Neural progenitor cell (in vitro differentiated cells): ENCODE results near the gene CHRNE. TPM values are rescaled to one million over a fixed set of nuclear protein-coding genes. Genes with fewer than 3 reads are reported as not detected.

Experiments used
- DNase-seq: peaks from one replicate; pipeline ENCODE4 v3.0.0-alpha.2; 2016; ENCODE audit warnings: low spot score
- H2AFZ ChIP-seq: fragments of 200-600 bp; sonication (generic); replicated peaks from 2 replicates; pipeline ENCODE4 v1.6.1; 2016; ENCODE audit warnings: antibody characterized with exemption
- H3F3A ChIP-seq: fragments of 200-600 bp; sonication (generic); 2 replicates; pipeline ENCODE4 v1.6.1; 2016; ENCODE audit warnings: antibody characterized with exemption, low read depth
- H3K27ac ChIP-seq: fragments of 200-600 bp; sonication (generic); 2 replicates; pipeline ENCODE4 v1.5.1; 2016; ENCODE audit warnings: mild to moderate bottlenecking
- H3K27me3 ChIP-seq: fragments of 200-600 bp; sonication (generic); 2 replicates; pipeline ENCODE4 v1.6.1; 2016; ENCODE audit warnings: mild to moderate bottlenecking, moderate library complexity
- H3K36me3 ChIP-seq: fragments of 200-600 bp; sonication (generic); 2 replicates; pipeline ENCODE4 v1.5.1; 2016
- H3K4me1 ChIP-seq: fragments of 200-600 bp; sonication (generic); 2 replicates; pipeline ENCODE4 v1.6.1; 2016; ENCODE audit warnings: mixed run types
- H3K4me2 ChIP-seq: fragments of 200-600 bp; sonication (generic); 2 replicates; pipeline ENCODE4 v1.6.1; 2016
- H3K4me3 ChIP-seq: fragments of 200-600 bp; sonication (generic); 2 replicates; pipeline ENCODE4 v1.5.1; 2016
- H3K79me2 ChIP-seq: fragments of 200-600 bp; sonication (generic); 2 replicates; pipeline ENCODE4 v1.6.1; 2016; ENCODE audit warnings: low read depth
- H3K9ac ChIP-seq: fragments of 200-600 bp; sonication (generic); 2 replicates; pipeline ENCODE4 v1.6.1; 2016
- H3K9me3 ChIP-seq: fragments of 200-600 bp; sonication (generic); 2 replicates; pipeline ENCODE4 v1.5.1; 2016; ENCODE audit warnings: low read depth
- H4K20me1 ChIP-seq: fragments of 200-600 bp; sonication (generic); 2 replicates; pipeline ENCODE4 v1.6.1; 2016; ENCODE audit warnings: low read depth
- H3K27ac Mint-ChIP-seq: 3 replicates; pipeline ENCODE4 v1.8.0; 2021; ENCODE audit warnings: mixed read lengths
- H3K27me3 Mint-ChIP-seq: 2 replicates; pipeline ENCODE4 v1.8.0; 2022; ENCODE audit warnings: low read depth, mild to moderate bottlenecking, inconsistent platforms, moderate library complexity, mixed read lengths; ENCODE audit not compliant: insufficient read depth
- H3K36me3 Mint-ChIP-seq: 3 replicates; pipeline ENCODE4 v1.8.0; 2021; ENCODE audit warnings: mixed read lengths
- H3K4me1 Mint-ChIP-seq: 3 replicates; pipeline ENCODE4 v1.8.0; 2021; ENCODE audit warnings: mixed read lengths
- H3K4me3 Mint-ChIP-seq: 3 replicates; pipeline ENCODE4 v1.8.0; 2021; ENCODE audit warnings: mild to moderate bottlenecking, moderate library complexity, mixed read lengths
- H3K9me3 Mint-ChIP-seq: 3 replicates; pipeline ENCODE4 v1.8.0; 2020; ENCODE audit warnings: mixed read lengths
- EZH2 ChIP-seq: fragments of 200-600 bp; sonication (generic); IDR thresholded peaks from 2 replicates; pipeline ENCODE4 v1.6.1; 2017; ENCODE audit warnings: antibody characterized with exemption, mild to moderate bottlenecking, moderate library complexity
- EZH2phosphoT487 ChIP-seq: fragments of 200-600 bp; sonication (generic); IDR thresholded peaks from 2 replicates; pipeline ENCODE4 v1.6.1; 2017; ENCODE audit warnings: antibody characterized with exemption
- total RNA-seq: library from RNA; depleted of rRNA; stranded (reverse); fragments of >200 nt; gene quantifications from 2 replicates; pipeline ENCODE4 v1.2.3, GENCODE V29; 2015; ENCODE audit warnings: low replicate concordance
- TF ChIP-seq, protein P1 (sequence below): fragments of 200-600 bp; sonication (generic); IDR thresholded peaks from 2 replicates; pipeline ENCODE4 v1.5.1; 2017; ENCODE audit warnings: antibody characterized with exemption, mild to moderate bottlenecking

Gene CHRNE
- total RNA-seq, 1 donor from 2014 or later = not detected

DNA sequence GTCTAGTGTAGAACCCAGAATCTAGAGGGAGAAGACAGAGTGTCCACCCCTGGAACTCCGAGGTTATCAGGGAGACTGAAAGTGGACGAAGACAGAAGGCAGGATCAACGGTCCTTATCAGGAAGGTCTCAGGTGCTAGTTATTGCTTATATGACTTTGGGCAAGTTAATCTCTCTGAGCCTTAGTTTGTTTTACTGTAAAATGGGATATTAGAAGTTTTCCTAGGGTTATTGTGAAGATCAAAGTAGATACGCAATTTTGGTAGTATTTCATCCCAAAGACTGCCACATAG, 38.4 kb upstream of the CHRNE start:
- H3K27me3 ChIP-seq = no peaks in the 10 kb centered on the region
- Mint-ChIP-seq H3K27ac (peak overlapping the region; percentile 79), H3K4me3 (peak overlapping the region; percentile 96), H3K27me3 (peaks cover 6% of the 10 kb centered on the region), H3K4me1 (peaks cover 36% of the 10 kb centered on the region), H3K9me3 (no peaks in the 10 kb centered on the region), H3K36me3 (peaks cover 25% of the 10 kb centered on the region)
- H3K4me3 ChIP-seq = peak overlapping the region; percentile 78
- peaks cover 18% of the 10 kb centered on the region for H3K4me1 ChIP-seq
- H3F3A ChIP-seq = peaks cover 66% of the 10 kb centered on the region
- H3K9me3 ChIP-seq = no peaks in the 10 kb centered on the region
- H3K36me3 ChIP-seq = no peaks in the 10 kb centered on the region
- H4K20me1 ChIP-seq = peaks cover 48% of the 10 kb centered on the region
- no peak overlapping the region for H2AFZ ChIP-seq
- peak overlapping the region; percentile 100 for H3K4me2 ChIP-seq
- DNase-seq = no peak
- H3K9ac ChIP-seq = peak overlapping the region; percentile 96
- peaks cover 78% of the 10 kb centered on the region for H3K79me2 ChIP-seq
- TF ChIP-seq, protein P1, sequence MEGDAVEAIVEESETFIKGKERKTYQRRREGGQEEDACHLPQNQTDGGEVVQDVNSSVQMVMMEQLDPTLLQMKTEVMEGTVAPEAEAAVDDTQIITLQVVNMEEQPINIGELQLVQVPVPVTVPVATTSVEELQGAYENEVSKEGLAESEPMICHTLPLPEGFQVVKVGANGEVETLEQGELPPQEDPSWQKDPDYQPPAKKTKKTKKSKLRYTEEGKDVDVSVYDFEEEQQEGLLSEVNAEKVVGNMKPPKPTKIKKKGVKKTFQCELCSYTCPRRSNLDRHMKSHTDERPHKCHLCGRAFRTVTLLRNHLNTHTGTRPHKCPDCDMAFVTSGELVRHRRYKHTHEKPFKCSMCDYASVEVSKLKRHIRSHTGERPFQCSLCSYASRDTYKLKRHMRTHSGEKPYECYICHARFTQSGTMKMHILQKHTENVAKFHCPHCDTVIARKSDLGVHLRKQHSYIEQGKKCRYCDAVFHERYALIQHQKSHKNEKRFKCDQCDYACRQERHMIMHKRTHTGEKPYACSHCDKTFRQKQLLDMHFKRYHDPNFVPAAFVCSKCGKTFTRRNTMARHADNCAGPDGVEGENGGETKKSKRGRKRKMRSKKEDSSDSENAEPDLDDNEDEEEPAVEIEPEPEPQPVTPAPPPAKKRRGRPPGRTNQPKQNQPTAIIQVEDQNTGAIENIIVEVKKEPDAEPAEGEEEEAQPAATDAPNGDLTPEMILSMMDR = no peak
- TF ChIP-seq EZH2 (no peak), EZH2phosphoT487 (no peak)
- no peak overlapping the region for H3K27ac ChIP-seq

DNA sequence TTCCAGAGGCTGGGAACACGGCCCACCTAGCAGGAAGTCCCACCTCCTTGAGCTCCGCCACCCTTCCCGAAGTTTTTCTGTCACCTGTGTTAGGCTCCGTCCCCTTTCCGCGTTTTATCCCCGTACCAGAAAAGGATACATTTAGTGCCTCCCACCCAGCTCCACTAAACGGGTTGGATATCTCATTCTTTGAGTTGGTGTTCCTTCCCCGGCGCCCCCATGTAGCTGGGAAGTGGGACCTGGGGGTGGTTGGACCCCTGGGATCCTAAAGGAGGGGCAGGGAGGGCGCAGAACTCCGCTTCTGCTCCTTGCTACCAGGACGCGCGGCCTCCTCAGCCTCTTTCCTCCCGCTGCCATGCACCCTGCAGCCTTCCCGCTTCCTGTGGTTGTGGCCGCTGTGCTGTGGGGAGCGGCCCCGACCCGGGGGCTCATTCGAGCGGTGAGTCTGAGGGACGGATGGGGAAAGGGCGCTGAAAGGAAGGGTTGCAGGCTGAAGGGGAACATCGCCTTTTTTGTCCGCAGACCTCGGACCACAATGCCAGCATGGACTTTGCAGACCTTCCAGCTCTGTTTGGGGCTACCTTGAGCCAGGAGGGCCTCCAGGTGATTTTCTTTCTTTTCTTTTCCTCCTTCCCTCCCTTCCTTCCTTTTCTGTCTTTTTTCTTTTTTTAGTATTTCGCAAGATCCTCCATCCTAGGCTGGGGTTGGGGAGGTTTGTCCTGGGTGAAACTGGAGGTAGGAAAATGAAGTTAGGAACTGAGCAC, 37.8 kb upstream of the CHRNE start:
- H3K27ac Mint-ChIP-seq = peak overlapping the region; percentile 100
- H3K27ac ChIP-seq = peak overlapping the region; percentile 89
- peak overlapping the region; percentile 96 for H3K4me3 Mint-ChIP-seq
- H3K4me3 ChIP-seq = peak overlapping the region; percentile 78
- no peaks in the 10 kb centered on the region for H3K27me3 ChIP-seq
- peaks cover 6% of the 10 kb centered on the region for H3K27me3 Mint-ChIP-seq
- H3K9me3 ChIP-seq = no peaks in the 10 kb centered on the region
- peaks cover 43% of the 10 kb centered on the region for H4K20me1 ChIP-seq
- peaks cover 27% of the 10 kb centered on the region for H3K36me3 Mint-ChIP-seq
- TF ChIP-seq EZH2 = no peak
- TF ChIP-seq, protein P1 = no peak
- no peak for TF ChIP-seq EZH2phosphoT487
- peaks cover 73% of the 10 kb centered on the region for H3K79me2 ChIP-seq
- DNase-seq = no peak
- peak overlapping the region; percentile 48 for H2AFZ ChIP-seq
- peak overlapping the region; percentile 96 for H3K9ac ChIP-seq
- H3F3A ChIP-seq = peaks cover 61% of the 10 kb centered on the region
- H3K4me2 ChIP-seq = peak overlapping the region; percentile 100
- peaks cover 33% of the 10 kb centered on the region for H3K4me1 Mint-ChIP-seq
- peaks cover 16% of the 10 kb centered on the region for H3K4me1 ChIP-seq
- no peaks in the 10 kb centered on the region for H3K36me3 ChIP-seq
- H3K9me3 Mint-ChIP-seq = no peaks in the 10 kb centered on the region

DNA sequence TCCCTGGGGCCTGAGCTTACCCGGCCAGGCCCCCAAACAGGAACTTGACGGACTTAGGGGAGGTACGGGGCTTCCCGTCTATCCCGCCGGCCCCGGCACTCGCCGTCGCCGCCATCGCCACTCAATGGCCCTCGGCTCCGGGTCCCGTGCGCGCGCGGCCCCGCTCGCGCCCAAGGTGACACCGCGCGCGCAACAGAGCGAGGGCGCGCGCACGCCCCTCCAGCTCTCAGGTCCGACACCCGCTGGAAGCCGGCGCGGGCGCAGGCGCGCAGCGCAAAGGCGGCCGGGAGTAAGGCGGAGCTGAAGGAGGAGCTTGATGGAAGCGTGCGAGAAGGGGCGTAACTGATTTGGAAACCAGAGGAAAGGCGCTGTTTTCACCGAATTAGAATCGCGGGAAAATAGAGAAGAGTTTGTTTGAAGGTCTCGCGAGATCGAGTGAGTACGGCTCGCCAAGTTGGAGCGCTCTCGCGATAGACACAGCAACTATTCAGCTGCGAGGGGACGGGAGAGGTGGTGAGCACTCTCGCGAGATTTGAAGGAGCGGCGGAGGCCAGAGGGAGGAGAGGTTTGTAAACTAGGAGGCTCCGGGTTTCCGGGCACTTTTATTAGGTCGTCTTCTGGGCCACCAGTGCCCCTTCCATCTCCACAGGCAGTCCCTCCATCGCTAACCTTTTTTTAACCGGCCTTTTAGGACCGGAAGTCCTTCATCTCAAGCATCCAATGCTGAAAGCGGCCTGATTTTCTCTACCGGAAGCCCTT, 37.1 kb upstream of the CHRNE start, which contains the start of the genes RNF167 and SLC25A11:
RNF167 (plus strand) TSS at position 473 of the 759 bp plus-strand sequence. CDS start 642 bp downstream, outside the sequence.
SLC25A11 (minus strand) TSS at position 251 of the 759 bp plus-strand sequence; CDS start at position 115, 136 bp downstream.
- H3K36me3 Mint-ChIP-seq = peaks cover 20% of the 10 kb centered on the region
- Histone ChIP-seq H3K36me3 (no peaks in the 10 kb centered on the region), H3K9me3 (no peaks in the 10 kb centered on the region), H4K20me1 (peaks cover 35% of the 10 kb centered on the region), H3K27ac (peak within 1 kb of the TSS; percentile 89), H3K4me2 (peak within 1 kb of the TSS; percentile 100), H3K4me3 (peak within 1 kb of the TSS; percentile 78), H3F3A (peaks cover 53% of the 10 kb centered on the region), H3K9ac (peak within 1 kb of the TSS; percentile 96), H3K27me3 (no peaks in the 10 kb centered on the region), H2AFZ (peak within 1 kb of the TSS; percentile 77), H3K79me2 (peaks cover 65% of the 10 kb centered on the region), H3K4me1 (peaks cover 16% of the 10 kb centered on the region)
- peak; percentile 100 for DNase-seq
- peak within 1 kb of the TSS; percentile 96 for H3K4me3 Mint-ChIP-seq
- TF ChIP-seq EZH2 (no peak), EZH2phosphoT487 (no peak)
- TF ChIP-seq, protein P1 = no peak
- peaks cover 6% of the 10 kb centered on the region for H3K27me3 Mint-ChIP-seq
- H3K4me1 Mint-ChIP-seq = peaks cover 25% of the 10 kb centered on the region
- H3K9me3 Mint-ChIP-seq = no peaks in the 10 kb centered on the region
- peak within 1 kb of the TSS; percentile 100 for H3K27ac Mint-ChIP-seq
